Measurements from ENCODE around the gene SLC22A7. TPM values are rescaled to one million over a fixed set of nuclear protein-coding genes. Genes with fewer than 3 reads are reported as not detected.

The SLC22A7 gene
- total RNA-seq, 1 donor from 2014 or later: not detected

DNA sequence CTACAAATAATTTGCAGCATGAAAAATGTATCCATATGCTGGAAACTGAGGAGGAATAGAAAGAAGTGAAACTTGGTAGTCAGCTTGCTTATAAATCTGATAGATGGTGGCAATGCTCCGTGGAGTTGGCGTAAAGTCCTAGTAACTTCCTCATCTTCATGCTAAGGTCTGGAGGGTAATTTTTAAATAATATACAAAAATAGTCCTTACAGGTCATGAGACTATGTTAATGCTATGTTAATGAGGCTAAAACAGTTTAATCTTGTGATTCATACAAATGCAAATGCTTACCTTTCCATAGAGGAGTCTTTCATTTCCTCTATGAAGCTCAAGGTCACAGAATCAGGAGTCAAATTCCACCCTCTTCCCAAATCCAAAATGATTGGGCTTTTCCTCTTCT is 20.0 kb downstream of the SLC22A7 start:
- DNase-seq (ENCODE audit: extremely low spot score in 2 of 2): no peak
- H3K4me3 ChIP-seq: no peak overlapping the region
- H3K27me3 ChIP-seq: no peaks in the 10 kb centered on the region
- H3K4me1 ChIP-seq: no peaks in the 10 kb centered on the region
- no peak for TF ChIP-seq POLR2AphosphoS5 (IDR thresholded peaks at IDR 0.05; ENCODE audit: insufficient read depth in 1 of 2, low read depth in 1 of 2)
- TF ChIP-seq, protein P1, sequence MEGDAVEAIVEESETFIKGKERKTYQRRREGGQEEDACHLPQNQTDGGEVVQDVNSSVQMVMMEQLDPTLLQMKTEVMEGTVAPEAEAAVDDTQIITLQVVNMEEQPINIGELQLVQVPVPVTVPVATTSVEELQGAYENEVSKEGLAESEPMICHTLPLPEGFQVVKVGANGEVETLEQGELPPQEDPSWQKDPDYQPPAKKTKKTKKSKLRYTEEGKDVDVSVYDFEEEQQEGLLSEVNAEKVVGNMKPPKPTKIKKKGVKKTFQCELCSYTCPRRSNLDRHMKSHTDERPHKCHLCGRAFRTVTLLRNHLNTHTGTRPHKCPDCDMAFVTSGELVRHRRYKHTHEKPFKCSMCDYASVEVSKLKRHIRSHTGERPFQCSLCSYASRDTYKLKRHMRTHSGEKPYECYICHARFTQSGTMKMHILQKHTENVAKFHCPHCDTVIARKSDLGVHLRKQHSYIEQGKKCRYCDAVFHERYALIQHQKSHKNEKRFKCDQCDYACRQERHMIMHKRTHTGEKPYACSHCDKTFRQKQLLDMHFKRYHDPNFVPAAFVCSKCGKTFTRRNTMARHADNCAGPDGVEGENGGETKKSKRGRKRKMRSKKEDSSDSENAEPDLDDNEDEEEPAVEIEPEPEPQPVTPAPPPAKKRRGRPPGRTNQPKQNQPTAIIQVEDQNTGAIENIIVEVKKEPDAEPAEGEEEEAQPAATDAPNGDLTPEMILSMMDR (IDR thresholded peaks at IDR 0.05): no peak
- intact Hi-C loops (cut with DNase I): no loop called here
- no peaks in the 10 kb centered on the region for H3K36me3 ChIP-seq
- no peaks in the 10 kb centered on the region for H3K9me3 ChIP-seq
- no peak overlapping the region for H3K27ac ChIP-seq

- Histone ChIP-seq H3K9me3 (no peaks in the 10 kb centered on the region), H3K27ac (no peak overlapping the region), H3K4me3 (no peak overlapping the region), H3K36me3 (no peaks in the 10 kb centered on the region), H3K4me1 (no peaks in the 10 kb centered on the region), H3K27me3 (no peaks in the 10 kb centered on the region)
- TF ChIP-seq, protein P1 (IDR thresholded peaks at IDR 0.05): no peak
- TF ChIP-seq POLR2A (IDR thresholded peaks at IDR 0.05) (no peak), POLR2AphosphoS5 (IDR thresholded peaks at IDR 0.05; ENCODE audit: insufficient read depth in 1 of 2, low read depth in 1 of 2) (no peak)
- no peak for DNase-seq (ENCODE audit: extremely low spot score in 2 of 2)
- intact Hi-C loops (cut with DNase I): no loop called here
Measured at GRCh38 chr6:43325876-43326275, 27.8 kb downstream of the SLC22A7 start.

GRCh38 chr6:43328528-43328927 is 30.5 kb downstream of the SLC22A7 start:
- DNase-seq (ENCODE audit: extremely low spot score in 2 of 2): no peak
- H3K4me1 ChIP-seq: no peaks in the 10 kb centered on the region
- H3K9me3 ChIP-seq: no peaks in the 10 kb centered on the region
- no peak overlapping the region for H3K27ac ChIP-seq
- TF ChIP-seq, protein P1 (IDR thresholded peaks at IDR 0.05): no peak
- TF ChIP-seq POLR2A (IDR thresholded peaks at IDR 0.05): no peak
- TF ChIP-seq POLR2AphosphoS5 (IDR thresholded peaks at IDR 0.05; ENCODE audit: insufficient read depth in 1 of 2, low read depth in 1 of 2): no peak
- no peaks in the 10 kb centered on the region for H3K36me3 ChIP-seq
- intact Hi-C loops (cut with DNase I): no loop called here
- H3K4me3 ChIP-seq: no peak overlapping the region
- no peaks in the 10 kb centered on the region for H3K27me3 ChIP-seq

DNA sequence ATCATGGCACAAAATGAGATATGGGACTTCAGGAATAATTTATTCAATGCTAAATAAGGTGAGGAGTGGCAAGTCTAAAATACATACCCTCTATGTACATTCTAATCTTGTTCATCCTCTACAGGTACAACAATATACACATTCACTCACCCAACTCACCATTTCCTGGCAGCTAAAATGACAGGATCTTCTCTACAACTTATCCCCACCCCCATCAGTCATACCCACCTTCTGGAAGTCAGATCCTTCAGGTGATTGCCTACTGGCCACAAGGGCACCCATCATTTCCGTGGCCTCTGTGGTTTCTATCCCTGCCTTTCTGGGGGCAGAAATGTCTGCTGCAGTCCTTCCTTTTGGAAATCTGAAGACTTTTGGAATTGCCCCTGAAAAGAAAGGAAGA is 33.4 kb downstream of the SLC22A7 start:
- TF ChIP-seq POLR2A (IDR thresholded peaks at IDR 0.05): no peak
- TF ChIP-seq POLR2AphosphoS5 (IDR thresholded peaks at IDR 0.05; ENCODE audit: insufficient read depth in 1 of 2, low read depth in 1 of 2): no peak
- TF ChIP-seq, protein P1 (IDR thresholded peaks at IDR 0.05): no peak
- intact Hi-C loops (cut with DNase I): no loop called here
- DNase-seq (ENCODE audit: extremely low spot score in 2 of 2): no peak
- Histone ChIP-seq H3K4me1 (no peaks in the 10 kb centered on the region), H3K9me3 (no peaks in the 10 kb centered on the region), H3K36me3 (no peaks in the 10 kb centered on the region), H3K27me3 (no peaks in the 10 kb centered on the region), H3K27ac (no peak overlapping the region), H3K4me3 (no peak overlapping the region)

DNA sequence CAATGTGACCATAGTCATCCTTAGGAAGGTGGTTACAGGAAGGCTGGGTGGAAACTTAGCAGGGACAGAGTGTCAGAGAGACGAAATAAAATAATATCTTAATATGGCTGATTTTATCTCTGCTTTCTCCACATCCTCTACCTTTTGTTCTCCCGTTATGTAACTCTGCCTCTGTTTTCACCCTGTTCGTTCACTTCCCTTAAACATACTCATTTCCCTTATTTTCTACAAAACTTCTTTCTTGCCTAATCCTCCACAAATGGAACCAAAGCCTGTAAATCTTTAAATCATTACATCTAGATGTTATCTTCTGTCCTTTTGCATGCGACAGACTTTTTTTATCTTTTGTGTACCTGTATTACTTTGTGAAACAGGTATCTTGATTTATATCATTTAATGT is 33.8 kb downstream of the SLC22A7 start:
- H3K27ac ChIP-seq: no peak overlapping the region
- H3K4me1 ChIP-seq: no peaks in the 10 kb centered on the region
- H3K9me3 ChIP-seq: no peaks in the 10 kb centered on the region
- H3K4me3 ChIP-seq: no peak overlapping the region
- DNase-seq (ENCODE audit: extremely low spot score in 2 of 2): no peak
- no peaks in the 10 kb centered on the region for H3K36me3 ChIP-seq
- no peaks in the 10 kb centered on the region for H3K27me3 ChIP-seq
- intact Hi-C loops (cut with DNase I): no loop called here
- TF ChIP-seq, protein P1 (IDR thresholded peaks at IDR 0.05): no peak
- TF ChIP-seq POLR2AphosphoS5 (IDR thresholded peaks at IDR 0.05; ENCODE audit: insufficient read depth in 1 of 2, low read depth in 1 of 2) (no peak), POLR2A (IDR thresholded peaks at IDR 0.05) (no peak)
